ENCODE measurements around the gene MED25.

The MED25 gene

DNA sequence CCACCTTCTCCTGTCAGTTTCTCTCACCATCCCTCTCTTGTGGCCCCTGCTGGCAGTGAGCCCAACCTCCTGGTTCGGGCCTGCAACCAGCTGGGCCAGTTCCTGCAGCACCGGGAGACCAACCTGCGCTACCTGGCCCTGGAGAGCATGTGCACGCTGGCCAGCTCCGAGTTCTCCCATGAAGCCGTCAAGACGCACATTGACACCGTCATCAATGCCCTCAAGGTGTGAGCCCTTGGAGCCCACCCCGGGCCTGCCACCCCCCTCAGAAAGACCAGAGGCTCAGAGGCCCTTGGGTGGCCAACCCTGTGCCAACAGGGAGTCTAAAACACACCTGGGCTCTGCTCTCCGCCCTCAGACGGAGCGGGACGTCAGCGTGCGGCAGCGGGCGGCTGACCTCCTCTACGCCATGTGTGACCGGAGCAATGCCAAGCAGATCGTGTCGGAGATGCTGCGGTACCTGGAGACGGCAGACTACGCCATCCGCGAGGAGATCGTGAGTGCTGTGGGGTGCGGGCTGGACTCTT, 18.8 kb upstream of the MED25 start:
- DNase-seq, result no peak

- no peak for DNase-seq
Observed at GRCh38 chr19:49799798-49800376, 18.2 kb upstream of the MED25 start.

DNA sequence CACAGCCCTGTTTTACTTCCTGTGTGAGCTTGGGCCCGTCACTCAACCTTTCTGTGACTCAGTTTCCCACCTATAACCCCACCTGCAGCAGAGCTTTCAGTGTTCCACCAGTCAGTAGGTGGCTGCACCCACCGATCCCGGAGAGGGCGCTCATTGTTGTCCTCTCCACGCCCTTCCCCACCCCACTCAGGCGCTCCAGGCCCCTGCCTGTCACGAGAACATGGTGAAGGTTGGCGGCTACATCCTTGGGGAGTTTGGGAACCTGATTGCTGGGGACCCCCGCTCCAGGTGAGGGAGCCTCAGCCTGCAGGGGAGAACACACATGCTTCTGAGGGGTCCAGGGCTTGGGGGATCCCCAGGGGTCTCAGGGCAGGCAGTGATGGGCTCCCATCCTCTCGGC, 17.3 kb upstream of the MED25 start:
- DNase-seq, result no peak

GRCh38 chr19:49801401-49801888, 16.6 kb upstream of the MED25 start:
- DNase-seq, result no peak

- no peak for DNase-seq
Observed at GRCh38 chr19:49801966-49802661, 16.0 kb upstream of the MED25 start.

GRCh38 chr19:49802836-49803528, 15.1 kb upstream of the MED25 start:
- no peak for DNase-seq

- no peak for DNase-seq
Observed at GRCh38 chr19:49803529-49803856, 14.6 kb upstream of the MED25 start.

GRCh38 chr19:49805822-49806619, 12.1 kb upstream of the MED25 start:
- no peak for DNase-seq

- no peak for DNase-seq
Observed at GRCh38 chr19:49806620-49806959, 11.5 kb upstream of the MED25 start.

GRCh38 chr19:49807058-49807903, 10.8 kb upstream of the MED25 start:
- DNase-seq, result no peak

DNA sequence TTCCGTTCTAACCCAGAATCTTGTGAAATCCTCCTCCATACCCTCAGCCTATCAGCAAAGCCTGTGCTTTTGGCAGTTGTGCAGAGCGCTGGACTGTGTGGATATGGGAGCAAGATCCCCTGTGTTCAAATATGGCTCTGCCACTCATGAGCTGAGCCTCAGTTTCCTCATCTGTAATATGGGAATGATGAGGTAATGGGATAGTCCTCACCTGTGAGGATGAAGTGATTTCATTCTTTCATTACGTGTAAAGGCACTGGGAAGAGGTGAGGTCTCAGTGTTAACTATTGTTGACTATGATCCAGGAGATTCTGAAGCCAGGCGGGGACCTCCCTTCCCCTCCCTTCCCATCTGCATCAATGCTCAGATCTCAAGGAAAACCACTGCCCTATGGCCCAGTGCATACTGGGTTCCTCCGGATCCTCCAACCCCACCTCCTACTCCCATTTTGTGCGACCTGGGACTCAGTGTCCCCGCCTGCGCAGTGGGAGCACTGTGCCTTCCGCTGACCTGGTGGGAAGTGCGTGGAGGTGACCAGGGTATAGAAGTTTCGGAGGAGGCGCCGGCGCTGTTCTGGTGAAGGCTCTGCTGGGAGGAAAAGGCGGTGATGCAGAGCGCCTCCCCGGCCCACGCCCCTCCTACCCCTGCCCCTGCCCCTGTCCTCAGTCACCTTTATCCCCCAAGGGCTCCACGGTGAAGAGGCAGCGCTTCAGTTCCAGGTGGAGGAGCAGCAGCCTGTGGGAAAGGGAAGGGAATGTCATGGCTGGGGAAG, 10.0 kb upstream of the MED25 start:
- DNase-seq, result no peak

DNA sequence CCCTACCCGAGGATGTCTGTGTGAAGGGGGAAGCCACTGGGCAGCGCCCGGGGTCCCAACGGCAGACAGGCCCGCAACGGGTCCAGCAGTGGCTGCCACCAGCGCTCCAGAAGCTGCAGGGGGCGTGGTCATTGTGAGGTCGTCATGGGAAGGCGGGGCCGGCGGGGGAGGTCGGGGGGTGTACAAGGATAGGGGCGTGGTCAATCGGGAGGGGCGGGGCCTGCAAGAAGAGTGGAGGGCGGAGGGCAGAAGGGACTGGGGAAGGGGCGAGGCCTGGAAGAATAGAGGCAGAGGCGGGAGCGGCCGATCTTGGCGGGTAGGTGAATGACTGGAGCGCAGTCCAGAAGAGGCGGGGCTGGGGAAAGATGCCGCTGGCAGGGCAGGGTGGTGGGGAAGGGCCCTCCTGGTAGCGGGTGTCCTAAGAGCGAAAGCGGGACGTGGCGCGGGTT, 9.4 kb upstream of the MED25 start:
- DNase-seq, result peak; percentile 87

- peak; percentile 79 for DNase-seq
Observed at GRCh38 chr19:49809160-49809940, 8.7 kb upstream of the MED25 start.

DNA sequence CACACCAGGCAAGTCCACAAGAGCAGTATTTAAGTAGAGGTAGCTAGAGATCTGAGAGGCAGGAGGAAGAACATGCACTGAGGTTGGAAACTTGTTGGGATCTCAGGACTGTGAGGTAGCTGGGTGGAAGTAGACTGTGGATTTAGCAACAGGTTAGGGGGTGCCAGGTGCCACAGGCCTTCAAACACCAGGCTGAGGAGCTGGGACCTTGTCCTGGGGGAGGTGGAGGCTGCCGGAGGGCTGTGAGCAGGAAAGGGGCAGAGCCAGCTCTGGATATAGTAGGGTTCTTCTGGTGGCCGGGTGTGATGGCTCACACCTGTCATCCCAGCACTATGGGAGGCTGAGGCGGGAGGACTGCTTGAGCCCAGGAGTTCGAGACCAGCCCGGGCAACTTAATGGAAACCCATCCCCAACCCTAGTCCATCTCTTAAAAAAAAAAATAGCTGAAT, 8.1 kb upstream of the MED25 start:
- no peak for DNase-seq

DNA sequence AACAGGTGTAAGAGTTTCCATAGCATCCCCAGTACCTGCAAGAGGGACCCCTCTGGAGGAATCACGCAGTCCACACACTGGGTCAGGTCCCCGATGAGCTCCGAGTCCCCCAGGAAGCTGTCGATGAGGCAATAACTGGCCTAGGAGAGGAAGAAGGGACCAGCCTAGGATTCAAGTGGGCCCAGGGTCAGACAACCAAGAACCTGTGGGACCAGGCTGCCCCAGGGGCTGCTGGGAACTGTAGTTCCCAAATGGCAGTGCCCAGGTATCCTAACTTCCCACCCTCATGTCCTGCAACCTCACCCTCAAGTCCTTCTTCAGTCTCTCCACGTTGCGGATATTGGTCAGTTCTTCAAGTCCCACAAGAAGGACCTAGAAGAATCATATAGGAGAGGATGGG, 6.8 kb upstream of the MED25 start:
- no peak for DNase-seq

- DNase-seq, result no peak
Observed at GRCh38 chr19:49812452-49812996, 5.6 kb upstream of the MED25 start.

GRCh38 chr19:49812997-49813861, 4.9 kb upstream of the MED25 start, which contains the start of gene FUZ:
FUZ (minus strand) TSS chr19:49813292; CDS start chr19:49813106, 186 bp downstream.
- DNase-seq, result peak; percentile 91

- DNase-seq, result no peak
Observed at GRCh38 chr19:49814010-49814409, 4.1 kb upstream of the MED25 start.

GRCh38 chr19:49816590-49816989, 1.5 kb upstream of the MED25 start:
- no peak for DNase-seq
